Adrenal gland (tissue), 12 donors: ENCODE data around the gene CLCN7. TPM values are rescaled to one million over a fixed set of nuclear protein-coding genes. Genes with fewer than 3 reads are reported as not detected.

Experiments used
- DNase-seq, 7 donors: peaks; one replicate each; pipeline ENCODE4 v3.0.0-alpha.2; 2019 to 2020
- H3K27ac ChIP-seq, 5 donors: fragments of 200-600 bp; sonication (generic) in 4 of 5; 1 replicate in 3 of 5; 2 replicates in 2 of 5; pipeline versions ENCODE4 v1.5.1 to v1.8.0; 2016 to 2020; ENCODE audit warnings: mild to moderate bottlenecking in 1 of 5
- H3K27me3 ChIP-seq: fragments of 200-600 bp; 2 replicates; pipeline ENCODE4 v1.8.0; 2021
- H3K36me3 ChIP-seq, 2 donors: fragments of 200-600 bp; replicated peaks in 1 of 2; 1 replicate in 1 of 2; 2 replicates in 1 of 2; pipeline versions ENCODE4 v1.5.1 to v1.8.0; 2018 to 2022
- H3K4me1 ChIP-seq, 2 donors: fragments of 200-600 bp; replicated peaks in 1 of 2; 1 replicate in 1 of 2; 2 replicates in 1 of 2; pipeline versions ENCODE4 v1.5.1 to v1.8.0; 2018 to 2021
- H3K4me3 ChIP-seq, 4 donors: fragments of 200-600 bp; sonication (generic) in 3 of 4; one replicate each; pipeline ENCODE4 v1.5.1; 2016 to 2018
- H3K9me3 ChIP-seq, 3 donors: fragments of 200-600 bp; sonication (generic) in 1 of 3; replicated peaks in 1 of 3; 1 replicate in 2 of 3; 2 replicates in 1 of 3; pipeline versions ENCODE4 v1.5.1 to v1.8.0; 2016 to 2021
- CTCF ChIP-seq, 6 experiments: fragments of 450-650 bp in 4 of 6; fragments of 200-600 bp in 2 of 6; sonication (generic) in 1 of 6; IDR thresholded peaks; 1 replicate in 5 of 6; 2 replicates in 1 of 6; pipeline versions ENCODE4 v1.5.1 to v1.8.0; 2016 to 2021; ENCODE audit warnings: antibody characterized with exemption in 6 of 6, mild to moderate bottlenecking in 2 of 6, moderate library complexity in 1 of 6
- POLR2A ChIP-seq, 2 donors: fragments of 450-650 bp; IDR thresholded peaks; one replicate each; pipeline ENCODE4 v1.6.1; 2017; ENCODE audit warnings: antibody characterized with exemption in 2 of 2, mild to moderate bottlenecking in 2 of 2, moderate library complexity in 1 of 2
- WGBS, 4 donors: extraction: QIAGEN DNeasy Blood & Tissue Kit in 2 of 4; methylation state at CpG; one replicate each; pipeline versions ENCODE4 v1.1.5 to v1.1.7; 2013 to 2017; 5-methylcytosine and 5-hydroxymethylcytosine counted together
- intact Hi-C, 2 donors: fragments of 100-400 bp; cut with DNase I; formaldehyde crosslinking; loops; one replicate each; pipeline versions ENCODE4 v1.14.1 to v1.15.0; 2022 to 2023
- polyA plus RNA-seq, 3 donors: library from polyadenylated mRNA; stranded (reverse); fragments of 200-250 nt in 2 of 3; fragments of 350-450 nt in 1 of 3; fragmentation: Illumina TruSeq in 1 of 3; extraction: RNeasy Lipid Tissue Mini Kit (QIAGEN cat#74804) in 1 of 3; gene quantifications; one replicate each; pipeline ENCODE4 v1.2.3, GENCODE V29; 2013 to 2014
- total RNA-seq, 9 donors: library from RNA; depleted of rRNA in 4 of 9; stranded (reverse); fragments of >200 nt in 4 of 9; fragments of 120-200 nt in 1 of 9; fragmentation: NEBNext Ultra II Directional in 1 of 9; extraction: Animal tissue kit (Norgen Biotek cat#: 25700) in 1 of 9; gene quantifications; one replicate each; pipeline versions ENCODE4 v1.1.0 to v1.2.4, GENCODE V29; 2013 to 2023
- donor health status: healthy with polysubstance abuse.
- donor health status: Bipolar disorder and iron deficiency.
- donor health status: DM: yes; HTN: yes; CAD: no.
- donor health status: DM: no; HTN: no; CAD: no.
- donor health status: DM: no; HTN: no; CAD: no.
- donor health status: DM: yes; HTN: yes; CAD: no.

The CLCN7 gene
- total and polyA plus RNA-seq, 12 donors, result 25.3 to 369 (median 127) TPM

DNA sequence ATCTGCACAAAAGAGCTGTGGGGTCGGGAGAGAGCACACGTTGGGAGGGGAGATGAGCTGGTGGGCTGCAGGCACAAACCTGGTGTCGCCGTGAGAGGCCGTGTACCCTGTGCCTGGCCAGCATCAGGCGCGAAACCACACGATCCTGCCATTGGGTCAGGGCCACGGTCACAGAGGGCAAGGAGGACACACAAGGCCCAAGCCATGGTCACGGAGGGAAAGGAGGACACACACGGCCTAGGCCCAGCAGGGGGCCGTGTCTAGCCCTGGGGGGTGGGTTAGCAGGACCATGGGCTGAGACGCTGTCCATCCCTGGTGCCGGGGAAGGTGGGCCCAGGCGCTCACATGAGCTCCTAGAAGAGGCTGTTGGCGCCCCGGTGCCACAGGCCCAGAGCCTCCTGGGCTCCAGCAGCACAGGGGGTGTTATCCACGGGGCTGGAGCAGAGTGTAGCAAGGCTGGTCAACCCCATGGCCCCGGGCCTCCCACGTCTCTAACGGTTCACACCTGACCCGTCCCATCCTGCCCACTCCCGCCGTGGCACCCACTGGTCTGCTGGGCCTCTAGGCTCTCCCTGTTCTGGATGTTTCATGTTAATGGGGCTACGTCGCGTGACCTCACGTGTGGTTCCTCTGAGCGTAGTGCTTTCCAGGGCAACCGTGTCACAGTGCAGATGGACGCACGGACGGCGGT, 23.0 kb downstream of the CLCN7 start:
- intact Hi-C loops, result no loop called here
- H3K27ac ChIP-seq, result no peak overlapping the region
- no peaks in the 10 kb centered on the region for H3K4me1 ChIP-seq
- TF ChIP-seq CTCF (IDR thresholded peaks at IDR 0.05) (no peak), POLR2A (IDR thresholded peaks at IDR 0.05) (no peak)
- peaks cover 0 to 99% of the 10 kb centered on the region in 2 donors for H3K36me3 ChIP-seq
- no peak for DNase-seq
- H3K27me3 ChIP-seq, result no peaks in the 10 kb centered on the region
- H3K4me3 ChIP-seq, result no peak overlapping the region
- WGBS, 4 donors, result 86 to 94% (median 94%) methylated on average over 15 to 34 of the region's 34 CpGs
- no peaks in the 10 kb centered on the region for H3K9me3 ChIP-seq

DNA sequence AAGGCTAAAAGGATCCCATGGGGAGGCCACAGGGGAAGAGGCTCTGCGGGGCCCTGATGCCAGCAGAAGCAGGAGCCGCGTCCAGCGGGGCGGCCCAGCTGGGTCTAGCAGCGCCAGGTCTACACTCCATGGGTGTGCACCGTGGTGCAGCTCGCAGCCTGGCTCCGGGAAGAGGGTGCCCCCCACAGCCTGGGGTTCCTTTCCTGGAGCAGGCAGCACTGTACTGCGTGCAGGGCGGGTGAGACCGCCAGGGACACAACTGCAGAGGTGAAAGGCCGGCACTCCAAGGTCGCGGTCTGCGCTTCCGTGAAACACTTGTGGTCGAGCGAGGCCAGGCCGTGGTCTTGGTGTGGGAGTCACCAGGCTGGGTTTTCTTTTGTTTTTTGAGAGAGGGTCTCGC, 24.0 kb downstream of the CLCN7 start:
- Histone ChIP-seq H3K27me3 (no peaks in the 10 kb centered on the region), H3K36me3 (peaks cover 0 to 99% of the 10 kb centered on the region in 2 donors), H3K4me3 (no peak overlapping the region), H3K9me3 (no peaks in the 10 kb centered on the region), H3K4me1 (no peaks in the 10 kb centered on the region), H3K27ac (no peak overlapping the region)
- DNase-seq, result no peak
- 83 to 97% (median 96%) methylated on average over 1 to 21 of the region's 21 CpGs for WGBS, 4 donors
- intact Hi-C loops, result no loop called here
- TF ChIP-seq POLR2A (IDR thresholded peaks at IDR 0.05) (no peak), CTCF (IDR thresholded peaks at IDR 0.05) (no peak)

DNA sequence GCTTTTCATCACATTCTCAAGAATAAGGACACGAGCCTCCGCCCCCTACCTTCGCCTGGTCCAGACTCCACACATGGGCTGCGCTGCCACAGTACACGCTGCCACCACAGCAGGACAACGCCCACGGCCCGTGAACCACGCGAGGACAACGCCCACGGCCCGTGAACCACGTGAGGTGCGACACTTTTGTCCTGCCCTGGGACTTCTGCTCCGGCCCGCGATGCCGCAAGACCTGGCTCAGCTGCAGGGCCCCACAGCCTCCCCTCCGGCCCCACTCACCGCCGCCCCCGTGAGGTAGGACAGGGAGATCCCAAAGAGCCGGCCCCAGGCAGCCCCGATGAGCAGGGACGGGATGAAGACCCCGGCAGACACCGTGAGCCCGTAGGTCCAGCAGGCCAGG, 24.6 kb downstream of the CLCN7 start:
- 87 to 95% (median 94%) methylated on average over 23 to 29 of the region's 29 CpGs for WGBS, 4 donors
- no peak for TF ChIP-seq CTCF (IDR thresholded peaks at IDR 0.05)
- Histone ChIP-seq H3K9me3 (no peaks in the 10 kb centered on the region), H3K27ac (no peak overlapping the region), H3K27me3 (no peaks in the 10 kb centered on the region), H3K4me3 (no peak overlapping the region), H3K36me3 (peaks cover 0 to 99% of the 10 kb centered on the region in 2 donors), H3K4me1 (no peaks in the 10 kb centered on the region)
- DNase-seq, result no peak
- intact Hi-C loops, result no loop called here

- TF ChIP-seq POLR2A (IDR thresholded peaks at IDR 0.05) (no peak), CTCF (IDR thresholded peaks at IDR 0.05) (no peak)
- Histone ChIP-seq H3K36me3 (peaks cover 0 to 90% of the 10 kb centered on the region in 2 donors), H3K27ac (no peak overlapping the region), H3K4me3 (no peak overlapping the region), H3K27me3 (no peaks in the 10 kb centered on the region), H3K9me3 (no peaks in the 10 kb centered on the region), H3K4me1 (no peaks in the 10 kb centered on the region)
- intact Hi-C loops, result no loop called here
- WGBS, 4 donors, result 93 to 99% (median 95%) methylated on average over 12 to 25 of the region's 25 CpGs
- DNase-seq, result no peak
These were observed 25.5 kb downstream of the CLCN7 start for GRCh38 chr16:1449201-1449788.
